Measurements from ENCODE around the gene MRGPRE.

- TF ChIP-seq EP300 (IDR thresholded peaks at IDR 0.05; ENCODE audit: borderline replicate concordance) (no peak), TCF12 (IDR thresholded peaks at IDR 0.05; ENCODE audit: low read depth) (no peak), YY1 (IDR thresholded peaks at IDR 0.05; ENCODE audit: low read depth) (no peak), TAF1 (IDR thresholded peaks at IDR 0.05; ENCODE audit: low read depth) (no peak), USF1 (IDR thresholded peaks at IDR 0.05) (no peak)
These were observed 6.1 kb downstream of the MRGPRE start for GRCh38 chr11:3225826-3226750.
